Measurements from ENCODE around the gene AMPH. TPM values are rescaled to one million over a fixed set of nuclear protein-coding genes. Genes with fewer than 3 reads are reported as not detected.
A peak's percentile ranks its signal among the peaks of the same experiment; 100 is the strongest.

Gene AMPH
- total RNA-seq, 2 donors from 2014 or later: not detected

GRCh38 chr7:38658921-38659320 is 27.7 kb upstream of the AMPH start:
- DNase-seq (ENCODE audit: low spot score): no peak
- no peaks in the 10 kb centered on the region for H3K4me1 Mint-ChIP-seq (ENCODE audit: low read depth in 2 of 2)
- no peak for ATAC-seq
- H3K27me3 Mint-ChIP-seq: peaks cover 32 to 56% of the 10 kb centered on the region in 2 donors
- no peaks in the 10 kb centered on the region for H3K9me3 Mint-ChIP-seq
- H3K36me3 Mint-ChIP-seq: no peaks in the 10 kb centered on the region
- H3K4me3 Mint-ChIP-seq: no peak overlapping the region
- no peak overlapping the region for H3K27ac Mint-ChIP-seq

GRCh38 chr7:38656968-38657367 is 25.8 kb upstream of the AMPH start:
- Mint-ChIP-seq H3K27ac (no peak overlapping the region), H3K36me3 (no peaks in the 10 kb centered on the region), H3K4me3 (no peak overlapping the region), H3K4me1 (ENCODE audit: low read depth in 2 of 2) (no peaks in the 10 kb centered on the region), H3K27me3 (peaks cover 22 to 41% of the 10 kb centered on the region in 2 donors), H3K9me3 (no peaks in the 10 kb centered on the region)
- ATAC-seq (no peak), DNase-seq (ENCODE audit: low spot score) (no peak)

GRCh38 chr7:38655833-38656774 is 24.9 kb upstream of the AMPH start:
- no peak overlapping the region for H3K4me3 Mint-ChIP-seq
- no peaks in the 10 kb centered on the region for H3K9me3 Mint-ChIP-seq
- no peak overlapping the region for H3K27ac Mint-ChIP-seq
- H3K27me3 Mint-ChIP-seq: peaks cover 18 to 34% of the 10 kb centered on the region in 2 donors
- ATAC-seq (no peak), DNase-seq (ENCODE audit: low spot score) (no peak)
- no peaks in the 10 kb centered on the region for H3K36me3 Mint-ChIP-seq
- H3K4me1 Mint-ChIP-seq (ENCODE audit: low read depth in 2 of 2): no peaks in the 10 kb centered on the region

GRCh38 chr7:38637957-38638356 is 6.8 kb upstream of the AMPH start:
- Mint-ChIP-seq H3K4me3 (no peak overlapping the region), H3K36me3 (no peaks in the 10 kb centered on the region), H3K27ac (no peak overlapping the region), H3K9me3 (no peaks in the 10 kb centered on the region), H3K27me3 (peaks cover 11 to 17% of the 10 kb centered on the region in 2 donors), H3K4me1 (ENCODE audit: low read depth in 2 of 2) (no peaks in the 10 kb centered on the region)
- DNase-seq (ENCODE audit: low spot score): no peak
- peak in 1 of 2 donors; percentile 36 for ATAC-seq

GRCh38 chr7:38632411-38632810 is 1.2 kb upstream of the AMPH start:
- no peaks in the 10 kb centered on the region for H3K9me3 Mint-ChIP-seq
- H3K36me3 Mint-ChIP-seq: no peaks in the 10 kb centered on the region
- no peak overlapping the region for H3K4me3 Mint-ChIP-seq
- H3K4me1 Mint-ChIP-seq (ENCODE audit: low read depth in 2 of 2): no peaks in the 10 kb centered on the region
- peaks cover 39 to 44% of the 10 kb centered on the region in 2 donors for H3K27me3 Mint-ChIP-seq
- DNase-seq (ENCODE audit: low spot score) (no peak), ATAC-seq (no peak)
- no peak overlapping the region for H3K27ac Mint-ChIP-seq

- H3K27me3 Mint-ChIP-seq: peaks cover 46 to 52% of the 10 kb centered on the region in 2 donors
- H3K4me1 Mint-ChIP-seq (ENCODE audit: low read depth in 2 of 2): no peaks in the 10 kb centered on the region
- H3K27ac Mint-ChIP-seq: no peak overlapping the region
- H3K9me3 Mint-ChIP-seq: peaks cover 5% of the 10 kb centered on the region
- ATAC-seq (peak in 1 of 2 donors; percentile 6), DNase-seq (ENCODE audit: low spot score) (no peak)
- peak overlapping the region; percentile 24 for H3K4me3 Mint-ChIP-seq
- peaks cover 9% of the 10 kb centered on the region for H3K36me3 Mint-ChIP-seq
Measured at GRCh38 chr7:38629651-38630510, 1.3 kb downstream of the AMPH start.

GRCh38 chr7:38628630-38629385 is 2.4 kb downstream of the AMPH start:
- Mint-ChIP-seq H3K9me3 (peaks cover 9% of the 10 kb centered on the region), H3K36me3 (peaks cover 14% of the 10 kb centered on the region), H3K4me1 (ENCODE audit: low read depth in 2 of 2) (no peaks in the 10 kb centered on the region), H3K4me3 (no peak overlapping the region), H3K27me3 (peaks cover 56% of the 10 kb centered on the region in 2 donors), H3K27ac (no peak overlapping the region)
- no peak for ATAC-seq
- DNase-seq (ENCODE audit: low spot score): no peak

- no peaks in the 10 kb centered on the region for H3K4me1 Mint-ChIP-seq (ENCODE audit: low read depth in 2 of 2)
- H3K36me3 Mint-ChIP-seq: peaks cover 14% of the 10 kb centered on the region
- no peak overlapping the region for H3K27ac Mint-ChIP-seq
- DNase-seq (ENCODE audit: low spot score) (no peak), ATAC-seq (no peak)
- no peak overlapping the region for H3K4me3 Mint-ChIP-seq
- peaks cover 47 to 62% of the 10 kb centered on the region in 2 donors for H3K27me3 Mint-ChIP-seq
- peaks cover 9% of the 10 kb centered on the region for H3K9me3 Mint-ChIP-seq
Measured at GRCh38 chr7:38625866-38626265, 5.3 kb downstream of the AMPH start.

GRCh38 chr7:38615665-38616064 is 15.5 kb downstream of the AMPH start:
- no peak overlapping the region for H3K27ac Mint-ChIP-seq
- peaks cover 31 to 42% of the 10 kb centered on the region in 2 donors for H3K27me3 Mint-ChIP-seq
- ATAC-seq (peak; percentile 20 to 43), DNase-seq (ENCODE audit: low spot score) (no peak)
- H3K4me1 Mint-ChIP-seq (ENCODE audit: low read depth in 2 of 2): no peaks in the 10 kb centered on the region
- no peaks in the 10 kb centered on the region for H3K9me3 Mint-ChIP-seq
- no peaks in the 10 kb centered on the region for H3K36me3 Mint-ChIP-seq
- no peak overlapping the region for H3K4me3 Mint-ChIP-seq

GRCh38 chr7:38607466-38607865 is 23.7 kb downstream of the AMPH start:
- no peaks in the 10 kb centered on the region for H3K4me1 Mint-ChIP-seq (ENCODE audit: low read depth in 2 of 2)

GRCh38 chr7:38600741-38601140 is 30.4 kb downstream of the AMPH start:
- ATAC-seq: no peak
- Mint-ChIP-seq H3K9me3 (no peaks in the 10 kb centered on the region), H3K27ac (no peak overlapping the region), H3K36me3 (no peaks in the 10 kb centered on the region), H3K4me1 (ENCODE audit: low read depth in 2 of 2) (no peaks in the 10 kb centered on the region), H3K4me3 (no peak overlapping the region), H3K27me3 (peaks cover 15 to 20% of the 10 kb centered on the region in 2 donors)
- DNase-seq (ENCODE audit: low spot score): no peak

More at GRCh38 chr7:38607466-38607865, 23.7 kb downstream of the AMPH start:
- H3K27ac Mint-ChIP-seq: no peak overlapping the region
- H3K36me3 Mint-ChIP-seq: no peaks in the 10 kb centered on the region
- no peak for DNase-seq (ENCODE audit: low spot score)
- no peaks in the 10 kb centered on the region for H3K9me3 Mint-ChIP-seq
- ATAC-seq: no peak
- H3K4me3 Mint-ChIP-seq: no peak overlapping the region
- H3K27me3 Mint-ChIP-seq: peaks cover 12 to 15% of the 10 kb centered on the region in 2 donors

GRCh38 chr7:38594949-38595348 is 36.2 kb downstream of the AMPH start:
- peaks cover 16 to 17% of the 10 kb centered on the region in 2 donors for H3K27me3 Mint-ChIP-seq
- ATAC-seq: no peak
- no peak overlapping the region for H3K4me3 Mint-ChIP-seq
- H3K36me3 Mint-ChIP-seq: no peaks in the 10 kb centered on the region
- no peaks in the 10 kb centered on the region for H3K4me1 Mint-ChIP-seq (ENCODE audit: low read depth in 2 of 2)
- no peak overlapping the region for H3K27ac Mint-ChIP-seq
- no peak for DNase-seq (ENCODE audit: low spot score)
- H3K9me3 Mint-ChIP-seq: no peaks in the 10 kb centered on the region

- no peak for ATAC-seq
- Mint-ChIP-seq H3K4me3 (no peak overlapping the region), H3K27ac (no peak overlapping the region), H3K4me1 (ENCODE audit: low read depth in 2 of 2) (no peaks in the 10 kb centered on the region), H3K9me3 (no peaks in the 10 kb centered on the region), H3K27me3 (peaks cover 14 to 20% of the 10 kb centered on the region in 2 donors), H3K36me3 (no peaks in the 10 kb centered on the region)
- DNase-seq (ENCODE audit: low spot score): no peak
Measured at GRCh38 chr7:38592737-38593288, 38.4 kb downstream of the AMPH start.
